K562 (cell line): ENCODE results near the gene LMLN. TPM values are rescaled to one million over a fixed set of nuclear protein-coding genes. Genes with fewer than 3 reads are reported as not detected.

Experiments
- ATF1 ChIP-seq, 2 experiments: fragments of 450-650 bp in 1 of 2; IDR thresholded peaks; 2 replicates each; pipeline ENCODE4 v1.6.1; 2016; ENCODE audit warnings: missing compliant biosample characterization in 1 of 2, missing genetic modification characterization in 1 of 2
- FOSL1 ChIP-seq: fragments of 200-800 bp; sonication (Bioruptor generic); conservative IDR thresholded peaks from 2 replicates; pipeline ENCODE4 v1.6.1; 2016; ENCODE audit warnings: missing genetic modification characterization, missing compliant biosample characterization
- FOXM1 ChIP-seq, 2 experiments: fragments of 450-650 bp in 1 of 2; sonication (generic) in 1 of 2; formaldehyde crosslinking in 1 of 2; IDR thresholded peaks; 2 replicates each; pipeline versions ENCODE4 v1.6.1 to v1.9.0; 2017 to 2022; ENCODE audit warnings: low read depth in 2 of 2, mild to moderate bottlenecking in 2 of 2, missing genetic modification reagents in 1 of 2, moderate library complexity in 1 of 2
- IFI16 ChIP-seq: fragments of 250-450 bp; sonication (Bioruptor Pico); IDR thresholded peaks from 2 replicates; pipeline ENCODE4 v2.1.2; 2022; ENCODE audit warnings: mild to moderate bottlenecking, inconsistent platforms
- IRF2 ChIP-seq: sonication (generic); formaldehyde crosslinking; IDR thresholded peaks from 2 replicates; pipeline ENCODE4 v1.8.1; 2022; ENCODE audit warnings: mild to moderate bottlenecking, missing genetic modification reagents
- KAT2B ChIP-seq: IDR thresholded peaks from one replicate; pipeline ENCODE4 v1.6.1; 2012; ENCODE audit warnings: low read depth, mild to moderate bottlenecking, control low read depth, inconsistent platforms, low read length, moderate library complexity
- NCOA2 ChIP-seq, 2 experiments: fragments of 450-650 bp; IDR thresholded peaks; 2 replicates each; pipeline ENCODE4 v1.6.1; 2018; ENCODE audit warnings: mild to moderate bottlenecking in 2 of 2, moderate library complexity in 1 of 2; ENCODE audit not compliant: partially characterized antibody in 2 of 2
- POLR2H ChIP-seq: IDR thresholded peaks from 2 replicates; pipeline ENCODE4 v1.6.1; 2016; ENCODE audit warnings: missing genetic modification characterization, low read depth, mild to moderate bottlenecking, control low read depth, missing compliant biosample characterization, moderate library complexity
- PPARD ChIP-seq: fragments of 250-450 bp; sonication (Bioruptor Pico); IDR thresholded peaks from 2 replicates; pipeline ENCODE4 v1.8.0; 2022; ENCODE audit warnings: inconsistent platforms, mild to moderate bottlenecking, moderate library complexity
- PTTG1 ChIP-seq: fragments of 450-650 bp; IDR thresholded peaks from 2 replicates; pipeline ENCODE4 v1.6.1; 2016; ENCODE audit warnings: low read depth, mild to moderate bottlenecking, missing genetic modification characterization, missing compliant biosample characterization
- RBBP5 ChIP-seq: fragments of 200-600 bp; sonication (generic); IDR thresholded peaks from 2 replicates; pipeline ENCODE4 v1.6.1; 2012; ENCODE audit warnings: borderline replicate concordance, mild to moderate bottlenecking, low read length, control low read depth, inconsistent platforms; ENCODE audit not compliant: insufficient read depth, poor library complexity, severe bottlenecking
- RBM22 ChIP-seq: fragments of 200-400 bp; formaldehyde crosslinking; IDR thresholded peaks from 2 replicates; pipeline ENCODE4 v1.6.1; 2018; ENCODE audit warnings: low read length, low read depth; ENCODE audit not compliant: poor library complexity, severe bottlenecking
- RERE ChIP-seq: sonication (generic); formaldehyde crosslinking; IDR thresholded peaks from 2 replicates; pipeline ENCODE4 v1.8.0; 2023; ENCODE audit warnings: missing genetic modification reagents, mild to moderate bottlenecking, borderline replicate concordance
- RHOXF2B ChIP-seq: fragments of 250-450 bp; sonication (Bioruptor Pico); conservative IDR thresholded peaks from 2 replicates; pipeline ENCODE4 v1.5.1; 2021
- USF2 ChIP-seq: sonication (generic); formaldehyde crosslinking; IDR thresholded peaks from 2 replicates; pipeline ENCODE4 v1.5.0; 2020; ENCODE audit warnings: missing genetic modification reagents
- ZNF143 ChIP-seq: sonication (generic); formaldehyde crosslinking; IDR thresholded peaks from 2 replicates; pipeline ENCODE4 v1.9.0; 2022; ENCODE audit warnings: mild to moderate bottlenecking, missing genetic modification reagents
- ZNF197 ChIP-seq: fragments of 200-800 bp; sonication (Bioruptor generic); IDR thresholded peaks from 2 replicates; pipeline ENCODE4 v1.6.1; 2016; ENCODE audit warnings: low read depth, missing genetic modification characterization, missing compliant biosample characterization
- ZNF398 ChIP-seq: fragments of 250-450 bp; sonication (Bioruptor Pico); IDR thresholded peaks from 2 replicates; pipeline ENCODE4 v1.8.0; 2021; ENCODE audit warnings: moderate library complexity, mild to moderate bottlenecking, inconsistent platforms
- ZNF408 ChIP-seq: fragments of 250-450 bp; sonication (Bioruptor Pico); IDR thresholded peaks from 2 replicates; pipeline ENCODE4 v1.4.0; 2020; ENCODE audit warnings: low read depth, mild to moderate bottlenecking, moderate library complexity
- polyA plus RNA-seq, 8 experiments: library from polyadenylated mRNA; depleted of rRNA in 4 of 8; stranded (reverse) in 5 of 8; unstranded in 3 of 8; fragments of >200 nt; fragmentation: Nextera tagmentation in 2 of 8; fragmentation: Illumina TruSeq in 1 of 8; extraction: Ambion mirVana in 2 of 8; extraction: Trizol in 1 of 8; gene quantifications; 2 replicates each; pipeline versions ENCODE4 v1.2.1 to v1.2.3, GENCODE V29; 2011 to 2014; ENCODE audit warnings: inconsistent platforms in 1 of 8, missing spikeins in 1 of 8
- total RNA-seq, 7 experiments: library from RNA; depleted of rRNA in 6 of 7; stranded (reverse); fragments of >200 nt in 6 of 7; fragmentation: Illumina TruSeq in 2 of 7; extraction: Trizol in 2 of 7; gene quantifications; 2 replicates each; pipeline versions ENCODE4 v1.2.1 to v1.2.3, GENCODE V29; 2011 to 2021; ENCODE audit warnings: low replicate concordance in 1 of 7

Gene LMLN
- total and polyA plus RNA-seq, 9 of the 15 experiments (the other 6 are each of a cell fraction or from before 2014, with no cell fraction given) = 2.2 to 15.9 (median 6.9) TPM

GRCh38 chr3:197959891-197960693 lies at the start of gene LMLN (continued):
- peak; percentile 97 for TF ChIP-seq USF2 (CRISPR knock-in tag)
- TF ChIP-seq NCOA2 (IDR thresholded peaks at IDR 0.05; ENCODE audit: partially characterized antibody in 2 of 2) = no peak
- no peak for TF ChIP-seq ZNF197
- TF ChIP-seq ZNF143 (CRISPR knock-in tag) = no peak
- TF ChIP-seq ZNF398 (CRISPR knock-in tag) = no peak
- peak; percentile 50; the same call in 1 of the 2 replicates for TF ChIP-seq FOSL1 (tag)
- peak; percentile 77 for TF ChIP-seq POLR2H
- TF ChIP-seq PPARD (CRISPR knock-in tag) = no peak
- no peak for TF ChIP-seq ZNF408
- no peak for TF ChIP-seq IRF2 (CRISPR knock-in tag)
- TF ChIP-seq RERE (CRISPR knock-in tag) = no peak
- no peak for TF ChIP-seq FOXM1 (IDR thresholded peaks at IDR 0.05; ENCODE audit: low read depth)
- no peak for TF ChIP-seq FOXM1 (CRISPR knock-in tag; IDR thresholded peaks at IDR 0.05; ENCODE audit: low read depth)
- no peak for TF ChIP-seq PTTG1 (tag)
- no peak for TF ChIP-seq RHOXF2B
- TF ChIP-seq RBBP5 = no peak
- no peak for TF ChIP-seq KAT2B
- TF ChIP-seq IFI16 (CRISPR knock-in tag) = no peak
- TF ChIP-seq RBM22 = peak; percentile 68
- no peak; the same call in 1 of the 2 replicates for TF ChIP-seq ATF1 (CRISPR knock-in tag; IDR thresholded peaks at IDR 0.05)
- TF ChIP-seq ATF1 (tag; IDR thresholded peaks at IDR 0.05) = peak; percentile 97
